HepG2 (cell line): Measurements from ENCODE around the gene HPCAL1. TPM values are rescaled to one million over a fixed set of nuclear protein-coding genes. Genes with fewer than 3 reads are reported as not detected.
A peak's percentile ranks its signal among the peaks of the same experiment; 100 is the strongest.

Source experiments
- CEBPZ ChIP-seq: IDR thresholded peaks from 2 replicates; pipeline ENCODE4 v1.6.1; 2012; ENCODE audit warnings: low read length, improper control_type of control experiment
- DMTF1 ChIP-seq: sonication (generic); formaldehyde crosslinking; IDR thresholded peaks from 2 replicates; pipeline ENCODE4 v1.4.0; 2020; ENCODE audit warnings: mild to moderate bottlenecking, missing genetic modification reagents
- DRAP1 ChIP-seq: IDR thresholded peaks from 2 replicates; pipeline ENCODE4 v1.6.1; 2016; ENCODE audit warnings: missing genetic modification reagents, missing compliant biosample characterization
- EP300 ChIP-seq, 3 experiments: sonication (generic) in 1 of 3; formaldehyde crosslinking in 1 of 3; IDR thresholded peaks; 2 replicates each; pipeline versions ENCODE4 v1.5.1 to v1.6.1; 2011 to 2020; ENCODE audit warnings: low read depth in 2 of 3, low read length in 2 of 3, borderline replicate concordance in 1 of 3, improper control_type of control experiment in 1 of 3, mild to moderate bottlenecking in 1 of 3, missing genetic modification reagents in 1 of 3, moderate library complexity in 1 of 3
- HCFC1 ChIP-seq: fragments of 150-350 bp; IDR thresholded peaks from 2 replicates; pipeline ENCODE4 v1.6.1; 2014; ENCODE audit warnings: low read depth, low read length
- ISX ChIP-seq: sonication (generic); formaldehyde crosslinking; conservative IDR thresholded peaks from 2 replicates; pipeline ENCODE4 v1.5.0; 2020; ENCODE audit warnings: missing genetic modification reagents
- KDM5B ChIP-seq: sonication (generic); formaldehyde crosslinking; IDR thresholded peaks from 2 replicates; pipeline ENCODE4 v1.4.0; 2020; ENCODE audit warnings: missing genetic modification reagents, mild to moderate bottlenecking, borderline replicate concordance
- MTERF4 ChIP-seq: sonication (generic); formaldehyde crosslinking; IDR thresholded peaks from 2 replicates; pipeline ENCODE4 v1.8.0; 2023; ENCODE audit warnings: mild to moderate bottlenecking, missing genetic modification reagents
- PBX2 ChIP-seq: IDR thresholded peaks from 2 replicates; pipeline ENCODE4 v1.6.1; 2016; ENCODE audit warnings: control low read depth
- RFXANK ChIP-seq: IDR thresholded peaks from 2 replicates; pipeline ENCODE4 v1.6.1; 2016
- RORA ChIP-seq: sonication (generic); formaldehyde crosslinking; IDR thresholded peaks from 2 replicates; pipeline ENCODE4 v1.5.0; 2020; ENCODE audit warnings: mild to moderate bottlenecking, missing genetic modification reagents, moderate library complexity
- TMF1 ChIP-seq: sonication (generic); formaldehyde crosslinking; IDR thresholded peaks from 2 replicates; pipeline ENCODE4 v1.8.1; 2022; ENCODE audit warnings: low read depth, missing genetic modification reagents
- ZFP36L1 ChIP-seq: sonication (generic); formaldehyde crosslinking; IDR thresholded peaks from 2 replicates; pipeline ENCODE4 v1.8.0; 2022; ENCODE audit warnings: mild to moderate bottlenecking, missing genetic modification reagents, moderate library complexity
- ZNF225 ChIP-seq: sonication (generic); formaldehyde crosslinking; IDR thresholded peaks from 2 replicates; pipeline ENCODE4 v1.4.0; 2020; ENCODE audit warnings: mild to moderate bottlenecking, missing genetic modification reagents
- ZNF382 ChIP-seq: sonication (generic); formaldehyde crosslinking; IDR thresholded peaks from 2 replicates; pipeline ENCODE4 v1.5.0; 2020; ENCODE audit warnings: missing genetic modification reagents, mild to moderate bottlenecking, borderline replicate concordance
- ZNF572 ChIP-seq: sonication (generic); formaldehyde crosslinking; IDR thresholded peaks from 2 replicates; pipeline ENCODE4 v1.5.1; 2020; ENCODE audit warnings: mild to moderate bottlenecking, missing genetic modification reagents
- ZNF580 ChIP-seq: IDR thresholded peaks from 2 replicates; pipeline ENCODE4 v1.6.1; 2016; ENCODE audit warnings: low read depth, borderline replicate concordance
- ZNF678 ChIP-seq: sonication (generic); formaldehyde crosslinking; IDR thresholded peaks from 2 replicates; pipeline ENCODE4 v1.4.0; 2020; ENCODE audit warnings: mild to moderate bottlenecking, missing genetic modification reagents
- polyA plus RNA-seq, 8 experiments: library from polyadenylated mRNA; depleted of rRNA in 3 of 8; stranded (reverse) in 7 of 8; unstranded in 1 of 8; fragments of >200 nt; fragmentation: Illumina TruSeq in 4 of 8; extraction: Trizol in 4 of 8; gene quantifications; 2 replicates each; pipeline versions ENCODE4 v1.2.1 to v1.2.3, GENCODE V29; 2011 to 2016; ENCODE audit warnings: low read depth in 4 of 8, missing spikeins in 1 of 8, mixed read lengths in 1 of 8; ENCODE audit not compliant: insufficient read depth in 1 of 8
- total RNA-seq, 5 experiments: library from RNA; depleted of rRNA; stranded (reverse); fragments of >200 nt; fragmentation: Illumina TruSeq; extraction: Trizol; gene quantifications; 2 replicates each; pipeline ENCODE4 v1.2.3, GENCODE V29; 2016; ENCODE audit warnings: low read depth in 1 of 5
- TF ChIP-seq, protein P1 (sequence below): IDR thresholded peaks from 2 replicates; pipeline ENCODE4 v1.6.1; 2016; ENCODE audit warnings: mild to moderate bottlenecking, missing biosample characterization, missing genetic modification reagents

Gene HPCAL1
- total and polyA plus RNA-seq, 2 of the 13 experiments (the other 11 are each of a cell fraction or from before 2014, with no cell fraction given) = 29.5 to 29.9 TPM

DNA sequence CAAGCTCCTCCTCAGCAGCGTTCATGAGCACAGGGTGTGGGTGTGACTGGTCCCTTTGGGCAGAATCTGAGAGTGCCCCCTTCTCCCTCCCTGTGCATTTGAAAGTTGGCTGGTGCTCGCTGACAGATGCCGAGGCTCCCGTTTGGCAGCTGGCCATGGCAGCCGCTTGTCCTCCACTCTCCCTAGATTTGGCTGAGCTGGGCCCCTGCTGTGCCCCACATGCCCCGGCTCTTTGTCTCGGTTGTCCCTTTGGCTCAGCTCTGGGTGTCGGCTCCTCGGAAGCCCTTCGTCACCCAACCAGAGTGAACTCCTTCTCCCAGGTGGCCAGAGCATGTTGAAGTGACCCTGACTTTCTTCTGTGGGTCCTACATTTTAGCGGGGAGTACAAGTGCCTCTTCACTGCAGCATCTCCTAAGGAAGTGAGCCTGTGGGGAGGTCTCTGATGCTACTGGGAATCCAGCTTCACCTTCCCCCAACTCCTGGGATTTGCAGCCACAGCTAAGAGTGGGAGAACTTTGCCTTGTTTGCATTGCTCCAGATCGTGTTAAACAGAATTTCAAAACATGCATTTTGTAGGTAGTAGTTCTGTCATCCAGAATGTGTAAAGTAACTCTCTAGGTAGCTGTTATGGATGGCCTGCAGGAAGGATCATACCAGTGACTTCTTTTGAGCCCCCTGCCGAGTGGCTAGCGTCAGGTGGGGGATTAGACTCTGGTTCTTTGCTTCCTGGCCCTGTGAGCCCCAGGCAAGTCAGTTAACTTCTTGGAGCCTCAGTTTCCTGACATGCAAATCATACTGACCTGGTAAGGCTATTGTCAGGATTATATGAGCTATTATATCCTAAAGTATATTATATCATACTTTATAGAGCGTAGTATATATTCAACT lies 24.2 kb downstream of the HPCAL1 start (continued):
- TF ChIP-seq, protein P1, sequence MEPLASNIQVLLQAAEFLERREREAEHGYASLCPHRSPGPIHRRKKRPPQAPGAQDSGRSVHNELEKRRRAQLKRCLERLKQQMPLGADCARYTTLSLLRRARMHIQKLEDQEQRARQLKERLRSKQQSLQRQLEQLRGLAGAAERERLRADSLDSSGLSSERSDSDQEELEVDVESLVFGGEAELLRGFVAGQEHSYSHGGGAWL (CRISPR knock-in tag) = no peak
- TF ChIP-seq ZFP36L1 = no peak
- TF ChIP-seq KDM5B = peak; percentile 47; the same call in 1 of the 2 replicates
- no peak for TF ChIP-seq RORA (CRISPR knock-in tag)
- no peak for TF ChIP-seq DMTF1 (CRISPR knock-in tag)
- peak in 1 of 2 experiments; percentile 52; a peak in 1 of 4 replicates for TF ChIP-seq EP300 (IDR thresholded peaks at IDR 0.05; ENCODE audit: low read depth in 2 of 2, low read length in 2 of 2)
- no peak for TF ChIP-seq EP300 (CRISPR knock-in tag; IDR thresholded peaks at IDR 0.05; ENCODE audit: borderline replicate concordance)
- no peak for TF ChIP-seq HCFC1
- TF ChIP-seq ISX (CRISPR knock-in tag) = no peak
- TF ChIP-seq TMF1 = no peak
- no peak for TF ChIP-seq MTERF4 (CRISPR knock-in tag)
- no peak for TF ChIP-seq ZNF382 (CRISPR knock-in tag)
- TF ChIP-seq PBX2 = no peak
- TF ChIP-seq DRAP1 (CRISPR knock-in tag) = peak; percentile 52; the same call in 1 of the 2 replicates
- TF ChIP-seq ZNF580 (CRISPR knock-in tag) = no peak
- TF ChIP-seq RFXANK = no peak
- TF ChIP-seq ZNF572 = no peak
- TF ChIP-seq ZNF225 (CRISPR knock-in tag) = no peak
- no peak for TF ChIP-seq CEBPZ
- no peak for TF ChIP-seq ZNF678
